ENCODE measurements around the gene ABI2. TPM values are rescaled to one million over a fixed set of nuclear protein-coding genes. Genes with fewer than 3 reads are reported as not detected.

The ABI2 gene
- total RNA-seq, 1 donor from 2014 or later, result 28.8 TPM

DNA sequence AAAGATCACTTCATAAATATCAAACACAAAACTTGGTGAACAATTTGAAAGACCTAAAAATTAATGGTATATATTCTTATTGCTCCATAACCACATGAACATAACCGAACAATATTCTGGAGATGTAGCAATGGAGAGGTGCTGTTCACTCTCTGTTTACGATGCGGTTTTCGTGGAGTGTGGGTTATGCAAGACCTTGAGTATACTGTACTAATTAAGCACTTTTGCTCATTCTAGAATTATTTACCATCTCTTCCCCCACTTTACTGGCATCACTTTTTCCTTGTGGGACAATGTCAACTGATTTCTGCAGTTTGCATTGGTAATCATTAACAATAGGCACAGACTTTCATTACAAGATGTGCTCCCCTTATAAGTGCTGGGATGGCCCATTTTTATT lies 109.3 kb downstream of the ABI2 start:
- Histone ChIP-seq H3K4me3 (ENCODE audit: low read depth, low read length) (no peak overlapping the region), H3K27me3 (ENCODE audit: control insufficient read depth, insufficient read depth, low read length) (no peaks in the 10 kb centered on the region), H3K36me3 (ENCODE audit: control insufficient read depth, insufficient read depth, low read length) (peaks cover 2% of the 10 kb centered on the region)
- no peak for DNase-seq (ENCODE audit: low read depth)
- TF ChIP-seq, protein P1, sequence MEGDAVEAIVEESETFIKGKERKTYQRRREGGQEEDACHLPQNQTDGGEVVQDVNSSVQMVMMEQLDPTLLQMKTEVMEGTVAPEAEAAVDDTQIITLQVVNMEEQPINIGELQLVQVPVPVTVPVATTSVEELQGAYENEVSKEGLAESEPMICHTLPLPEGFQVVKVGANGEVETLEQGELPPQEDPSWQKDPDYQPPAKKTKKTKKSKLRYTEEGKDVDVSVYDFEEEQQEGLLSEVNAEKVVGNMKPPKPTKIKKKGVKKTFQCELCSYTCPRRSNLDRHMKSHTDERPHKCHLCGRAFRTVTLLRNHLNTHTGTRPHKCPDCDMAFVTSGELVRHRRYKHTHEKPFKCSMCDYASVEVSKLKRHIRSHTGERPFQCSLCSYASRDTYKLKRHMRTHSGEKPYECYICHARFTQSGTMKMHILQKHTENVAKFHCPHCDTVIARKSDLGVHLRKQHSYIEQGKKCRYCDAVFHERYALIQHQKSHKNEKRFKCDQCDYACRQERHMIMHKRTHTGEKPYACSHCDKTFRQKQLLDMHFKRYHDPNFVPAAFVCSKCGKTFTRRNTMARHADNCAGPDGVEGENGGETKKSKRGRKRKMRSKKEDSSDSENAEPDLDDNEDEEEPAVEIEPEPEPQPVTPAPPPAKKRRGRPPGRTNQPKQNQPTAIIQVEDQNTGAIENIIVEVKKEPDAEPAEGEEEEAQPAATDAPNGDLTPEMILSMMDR (IDR thresholded peaks at IDR 0.05; ENCODE audit: insufficient read depth, low read length, poor library complexity, severe bottlenecking), result no peak

DNA sequence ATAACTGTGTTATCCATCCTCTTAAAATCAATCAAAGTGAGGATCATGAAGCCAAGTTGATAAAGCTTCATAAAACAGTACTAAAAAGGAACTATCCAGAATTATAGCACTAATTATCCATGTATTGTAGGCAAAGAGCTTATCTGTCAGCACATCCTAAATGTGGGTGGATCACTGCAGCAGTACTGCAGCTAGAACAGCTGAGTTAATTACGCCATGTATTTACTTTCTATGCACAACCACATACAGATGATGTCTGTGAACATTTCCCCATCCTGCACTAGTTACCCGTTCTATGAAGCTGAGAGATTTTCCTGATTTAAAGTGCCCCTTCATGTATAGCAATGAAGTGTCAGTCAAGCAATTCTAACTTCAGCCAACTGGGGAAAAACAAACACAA lies 110.3 kb downstream of the ABI2 start:
- no peak for DNase-seq (ENCODE audit: low read depth)
- Histone ChIP-seq H3K4me3 (ENCODE audit: low read depth, low read length) (no peak overlapping the region), H3K27me3 (ENCODE audit: control insufficient read depth, insufficient read depth, low read length) (no peaks in the 10 kb centered on the region), H3K36me3 (ENCODE audit: control insufficient read depth, insufficient read depth, low read length) (peaks cover 2% of the 10 kb centered on the region)
- TF ChIP-seq, protein P1 (IDR thresholded peaks at IDR 0.05; ENCODE audit: insufficient read depth, low read length, poor library complexity, severe bottlenecking), result no peak

DNA sequence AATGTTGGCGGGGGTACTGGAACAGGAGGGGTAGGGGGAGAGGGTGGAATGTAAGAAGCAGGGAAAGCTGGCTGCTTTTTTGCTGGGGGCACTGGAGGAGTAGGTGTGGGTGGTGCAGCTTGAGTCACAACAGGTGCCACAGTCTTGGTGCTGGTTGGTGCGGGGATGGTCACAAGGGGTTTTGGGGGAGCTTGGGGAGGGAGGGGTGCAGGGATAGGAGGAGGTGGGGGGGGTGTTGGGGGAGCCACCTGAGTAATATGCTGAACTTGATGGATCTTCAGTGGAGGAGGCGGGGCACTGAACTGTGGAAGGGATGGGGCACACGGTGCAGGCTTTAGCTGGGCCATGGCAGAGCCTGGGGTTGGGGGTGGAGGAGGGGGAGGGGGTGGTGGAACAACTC lies 112.5 kb downstream of the ABI2 start:
- DNase-seq (ENCODE audit: low read depth), result no peak
- Histone ChIP-seq H3K27me3 (ENCODE audit: control insufficient read depth, insufficient read depth, low read length) (no peaks in the 10 kb centered on the region), H3K36me3 (ENCODE audit: control insufficient read depth, insufficient read depth, low read length) (peaks cover 2% of the 10 kb centered on the region), H3K4me3 (ENCODE audit: low read depth, low read length) (no peak overlapping the region)
- TF ChIP-seq, protein P1 (IDR thresholded peaks at IDR 0.05; ENCODE audit: insufficient read depth, low read length, poor library complexity, severe bottlenecking), result no peak

DNA sequence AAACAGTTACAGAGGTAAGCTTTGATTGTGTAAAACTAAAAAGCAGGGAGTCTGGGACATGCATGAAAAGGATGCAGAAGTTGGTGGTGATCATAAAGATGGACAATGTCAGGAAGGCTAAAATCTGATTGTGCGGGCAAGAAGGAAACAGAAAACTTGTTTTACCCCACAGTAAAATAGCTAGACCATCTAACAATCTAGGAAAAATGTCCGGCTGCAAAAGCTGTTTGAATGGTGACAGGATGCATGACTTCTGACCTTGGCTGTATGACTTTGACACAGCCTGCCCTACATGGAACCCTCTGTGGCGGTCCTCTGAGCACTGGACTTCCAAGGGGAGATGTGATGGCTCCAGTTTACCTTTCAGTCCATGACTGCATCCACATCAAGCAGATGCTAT lies 113.3 kb downstream of the ABI2 start:
- peaks cover 2% of the 10 kb centered on the region for H3K36me3 ChIP-seq (ENCODE audit: control insufficient read depth, insufficient read depth, low read length)
- TF ChIP-seq, protein P1 (IDR thresholded peaks at IDR 0.05; ENCODE audit: insufficient read depth, low read length, poor library complexity, severe bottlenecking), result no peak
- H3K4me3 ChIP-seq (ENCODE audit: low read depth, low read length), result no peak overlapping the region
- DNase-seq (ENCODE audit: low read depth), result no peak
- no peaks in the 10 kb centered on the region for H3K27me3 ChIP-seq (ENCODE audit: control insufficient read depth, insufficient read depth, low read length)

DNA sequence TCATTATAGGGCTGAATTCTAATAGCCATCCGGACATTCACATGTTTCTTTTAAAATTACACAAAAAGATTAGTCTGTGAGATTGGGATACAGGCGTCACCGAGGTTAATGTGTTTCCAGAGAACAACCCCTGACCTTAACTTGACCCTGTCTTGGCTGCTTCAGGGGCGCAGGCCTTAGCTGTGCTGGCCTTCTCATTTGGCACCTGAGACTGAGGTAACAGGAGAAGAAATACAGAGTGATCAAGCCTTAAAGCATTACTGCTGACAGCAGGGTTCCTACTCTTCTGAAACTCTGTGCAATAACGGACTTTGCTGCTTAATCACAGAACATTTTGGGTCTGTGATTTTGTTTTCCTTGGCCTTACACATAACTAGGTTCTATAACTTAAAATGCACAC lies 114.3 kb downstream of the ABI2 start:
- Histone ChIP-seq H3K36me3 (ENCODE audit: control insufficient read depth, insufficient read depth, low read length) (peaks cover 2% of the 10 kb centered on the region), H3K4me3 (ENCODE audit: low read depth, low read length) (no peak overlapping the region)

DNA sequence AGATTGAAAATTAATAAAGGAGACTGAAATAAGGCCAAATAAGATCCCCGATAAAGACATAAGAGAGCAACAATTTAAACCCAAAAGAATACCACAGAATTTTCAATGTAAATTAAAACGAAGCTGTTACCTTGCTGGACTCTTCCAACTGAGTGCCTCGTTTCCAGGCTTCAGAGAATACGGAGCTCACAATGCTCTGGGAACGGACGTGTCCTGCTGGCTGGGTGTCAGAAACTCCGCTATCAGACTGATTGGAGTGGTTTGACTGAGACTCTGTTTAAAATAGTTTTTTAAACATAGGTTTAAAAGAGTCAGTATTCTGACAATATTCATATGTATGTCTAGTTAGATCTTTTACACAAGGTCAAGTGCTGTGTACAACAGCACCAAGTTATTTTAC lies 116.5 kb downstream of the ABI2 start:
- Histone ChIP-seq H3K4me3 (ENCODE audit: low read depth, low read length) (no peak overlapping the region), H3K27me3 (ENCODE audit: control insufficient read depth, insufficient read depth, low read length) (no peaks in the 10 kb centered on the region), H3K36me3 (ENCODE audit: control insufficient read depth, insufficient read depth, low read length) (no peaks in the 10 kb centered on the region)
- no peak for DNase-seq (ENCODE audit: low read depth)
- TF ChIP-seq, protein P1 (IDR thresholded peaks at IDR 0.05; ENCODE audit: insufficient read depth, low read length, poor library complexity, severe bottlenecking), result no peak

More for the DNA sequence above, 114.3 kb downstream of the ABI2 start:
- TF ChIP-seq, protein P1 (IDR thresholded peaks at IDR 0.05; ENCODE audit: insufficient read depth, low read length, poor library complexity, severe bottlenecking), result no peak
- no peak for DNase-seq (ENCODE audit: low read depth)
- no peaks in the 10 kb centered on the region for H3K27me3 ChIP-seq (ENCODE audit: control insufficient read depth, insufficient read depth, low read length)
